Ovary (tissue), 3 donors: ENCODE data around the gene CYP4F11.

ENCODE experiments used
- EP300 ChIP-seq: sonication (generic); formaldehyde crosslinking; IDR thresholded peaks from one replicate; pipeline ENCODE4 v1.6.1; 2017; ENCODE audit warnings: antibody characterized with exemption
- TF ChIP-seq, protein P1 (sequence below), 3 donors: fragments of 450-650 bp in 2 of 3; fragments of 200-600 bp in 1 of 3; IDR thresholded peaks; one replicate each; pipeline versions ENCODE4 v1.5.1 to v1.8.0; 2016 to 2022; ENCODE audit warnings: antibody characterized with exemption in 3 of 3, mild to moderate bottlenecking in 1 of 3
- donor health status: DM: no; HTN: no; CAD: no.

DNA sequence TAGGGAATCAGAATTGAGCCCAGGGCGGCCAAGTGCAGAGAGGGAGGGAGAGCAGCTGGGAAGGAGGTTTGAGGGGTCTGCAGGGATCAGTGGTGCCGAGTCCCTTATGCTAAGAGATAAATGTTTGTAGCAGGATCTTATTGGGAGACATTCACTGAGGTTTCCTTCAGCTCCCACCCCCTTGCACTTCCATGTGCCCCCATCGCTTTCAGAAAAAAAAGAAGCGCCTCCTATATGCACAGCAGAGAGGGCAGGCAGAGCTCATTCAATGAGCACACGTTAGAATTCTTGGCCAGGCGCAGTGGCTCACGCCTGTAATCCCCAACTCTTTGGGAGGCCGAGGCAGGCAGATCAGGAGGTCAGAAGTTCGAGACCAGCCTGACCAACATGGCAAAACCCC is 64.5 kb downstream of the CYP4F11 start:
- TF ChIP-seq, protein P1, sequence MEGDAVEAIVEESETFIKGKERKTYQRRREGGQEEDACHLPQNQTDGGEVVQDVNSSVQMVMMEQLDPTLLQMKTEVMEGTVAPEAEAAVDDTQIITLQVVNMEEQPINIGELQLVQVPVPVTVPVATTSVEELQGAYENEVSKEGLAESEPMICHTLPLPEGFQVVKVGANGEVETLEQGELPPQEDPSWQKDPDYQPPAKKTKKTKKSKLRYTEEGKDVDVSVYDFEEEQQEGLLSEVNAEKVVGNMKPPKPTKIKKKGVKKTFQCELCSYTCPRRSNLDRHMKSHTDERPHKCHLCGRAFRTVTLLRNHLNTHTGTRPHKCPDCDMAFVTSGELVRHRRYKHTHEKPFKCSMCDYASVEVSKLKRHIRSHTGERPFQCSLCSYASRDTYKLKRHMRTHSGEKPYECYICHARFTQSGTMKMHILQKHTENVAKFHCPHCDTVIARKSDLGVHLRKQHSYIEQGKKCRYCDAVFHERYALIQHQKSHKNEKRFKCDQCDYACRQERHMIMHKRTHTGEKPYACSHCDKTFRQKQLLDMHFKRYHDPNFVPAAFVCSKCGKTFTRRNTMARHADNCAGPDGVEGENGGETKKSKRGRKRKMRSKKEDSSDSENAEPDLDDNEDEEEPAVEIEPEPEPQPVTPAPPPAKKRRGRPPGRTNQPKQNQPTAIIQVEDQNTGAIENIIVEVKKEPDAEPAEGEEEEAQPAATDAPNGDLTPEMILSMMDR (IDR thresholded peaks at IDR 0.05), result no peak
- no peak for TF ChIP-seq EP300
